NK-92 (cell line): ENCODE results near the gene SHB.

ENCODE experiments used
- DNase-seq: peaks from one replicate; lab custom pipeline; 2025; ENCODE audit not compliant: unreplicated experiment; lab: John Stamatoyannopoulos, UW

Gene SHB

DNA sequence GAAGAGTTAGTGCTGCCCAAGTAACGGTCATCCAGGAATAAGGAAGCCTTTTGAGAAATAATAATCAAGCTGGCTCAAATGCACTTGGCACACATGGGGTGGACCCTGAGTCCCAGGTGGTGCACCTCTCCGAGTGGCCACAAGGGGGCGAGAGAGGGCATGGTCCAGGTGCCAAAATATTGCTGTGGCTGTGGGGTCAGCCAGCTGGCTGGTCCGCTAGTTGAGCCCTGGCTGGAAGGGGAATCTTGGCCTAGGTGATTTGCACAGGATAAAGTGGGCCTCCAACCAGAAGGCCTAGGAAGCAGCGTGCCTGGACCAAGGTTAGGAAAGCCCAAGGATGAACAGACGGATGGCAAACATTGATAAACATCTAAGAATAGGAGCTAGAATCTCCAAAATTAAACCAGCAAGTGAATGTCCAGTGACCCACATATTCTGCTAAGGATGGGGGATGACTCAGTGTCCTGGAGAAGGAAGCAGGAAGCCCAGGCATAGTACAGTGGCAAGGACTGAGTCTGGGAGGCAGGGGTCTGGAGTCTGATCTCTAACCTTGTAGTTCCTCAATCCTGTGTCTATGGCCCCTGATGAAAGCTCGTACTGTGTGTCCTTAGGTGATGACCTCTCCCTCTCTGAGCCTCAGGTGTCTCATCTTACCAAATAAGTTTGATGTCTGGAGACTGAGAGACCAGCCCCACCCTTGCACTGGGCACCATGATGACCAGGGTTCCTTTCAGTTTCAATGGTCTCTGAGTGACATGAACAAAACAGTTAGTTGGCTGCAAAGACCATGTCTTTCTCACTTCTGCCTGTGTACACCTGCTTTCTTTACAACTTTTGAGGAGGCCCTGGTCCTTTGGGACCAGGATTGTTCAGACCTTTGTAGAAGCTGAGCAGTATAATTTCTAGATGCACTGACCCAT lies 19.2 kb upstream of the SHB start:
- no peak for DNase-seq

DNA sequence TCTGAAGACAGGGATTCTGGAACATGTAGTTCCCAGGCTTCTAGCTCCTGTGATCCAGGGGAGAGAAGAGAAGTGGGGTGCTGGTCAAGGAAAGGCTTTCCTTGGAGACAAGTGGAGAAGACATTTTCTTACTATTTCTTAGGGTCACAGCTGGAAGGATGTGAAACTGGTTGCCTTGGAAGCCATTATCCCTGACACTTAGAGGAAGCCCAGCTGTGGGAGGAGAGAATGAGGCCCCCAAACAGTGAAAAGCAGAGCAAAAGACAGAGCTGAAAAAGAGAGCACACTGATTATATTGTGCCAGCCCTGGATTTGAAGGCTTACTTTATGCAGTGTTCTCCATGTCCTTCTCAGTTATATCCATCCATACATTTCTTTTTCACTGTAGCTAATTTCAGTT lies 17.5 kb upstream of the SHB start:
- no peak for DNase-seq

DNA sequence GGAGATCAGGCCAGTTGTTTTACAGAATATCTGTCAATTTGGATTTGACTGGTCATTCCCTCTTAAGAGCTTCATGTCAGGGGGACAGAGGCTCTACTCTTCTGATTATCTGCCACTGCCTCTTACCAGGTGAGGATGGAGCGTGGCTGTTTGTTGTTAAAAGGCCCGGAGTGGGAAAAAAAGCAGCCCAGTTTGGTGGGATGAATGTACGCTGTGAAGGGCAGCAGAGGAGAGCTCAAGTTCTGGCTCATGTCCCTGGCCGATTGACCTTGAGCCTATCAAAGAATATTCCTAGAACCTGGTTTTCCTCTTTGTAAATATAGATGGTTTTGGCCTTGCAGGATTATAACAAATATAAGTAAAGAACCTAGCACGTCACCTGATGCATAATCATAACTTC lies 16.3 kb upstream of the SHB start:
- no peak for DNase-seq

DNA sequence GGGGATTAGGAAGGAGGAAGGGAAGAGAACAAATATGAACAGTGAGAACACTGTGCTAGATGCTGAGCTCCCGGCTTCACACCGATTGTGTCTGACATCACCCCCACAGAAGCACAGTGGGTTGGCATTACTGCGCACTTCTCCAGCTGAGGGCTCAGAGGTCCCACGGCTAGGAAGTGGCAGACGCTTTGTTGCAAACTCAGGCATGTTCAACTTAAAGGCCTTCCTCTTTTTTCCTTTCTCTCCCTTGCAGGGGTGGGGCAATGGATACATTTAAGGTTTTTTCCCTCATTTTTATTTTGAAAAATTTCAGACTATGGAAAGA lies 15.5 kb upstream of the SHB start:
- no peak for DNase-seq

DNA sequence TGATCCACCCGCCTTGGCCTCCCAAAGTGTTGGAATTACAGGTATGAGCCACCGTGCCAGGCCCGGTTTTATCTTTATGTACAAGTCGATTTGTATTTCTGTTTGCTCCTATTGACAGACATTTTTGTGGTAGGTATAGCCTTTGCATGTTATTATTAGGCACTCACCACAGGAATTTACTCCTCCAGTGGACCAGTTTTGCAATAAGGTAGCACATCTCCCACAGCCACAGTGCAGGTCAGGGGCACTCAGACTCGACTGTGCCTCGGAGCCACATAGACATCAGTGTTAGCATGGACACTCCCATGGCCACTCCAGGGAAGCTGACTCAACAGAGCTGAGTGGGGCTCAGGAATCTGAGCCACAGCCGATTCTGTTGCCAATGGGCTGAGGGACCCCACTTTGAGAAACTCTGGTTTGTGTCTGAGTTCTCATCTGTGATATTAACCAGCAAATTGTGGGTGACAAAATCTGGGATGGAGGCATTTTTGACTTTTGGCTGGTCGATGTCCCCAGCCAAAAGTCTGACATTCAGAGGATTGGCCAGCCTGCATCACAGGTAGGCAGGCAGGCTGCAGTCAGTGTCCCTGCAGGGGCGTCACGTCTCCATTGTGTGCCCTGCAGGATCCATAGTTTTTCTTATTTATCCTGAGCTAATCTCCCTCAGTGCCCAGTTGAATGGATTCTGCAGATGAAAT lies 15.0 kb upstream of the SHB start:
- no peak for DNase-seq

DNA sequence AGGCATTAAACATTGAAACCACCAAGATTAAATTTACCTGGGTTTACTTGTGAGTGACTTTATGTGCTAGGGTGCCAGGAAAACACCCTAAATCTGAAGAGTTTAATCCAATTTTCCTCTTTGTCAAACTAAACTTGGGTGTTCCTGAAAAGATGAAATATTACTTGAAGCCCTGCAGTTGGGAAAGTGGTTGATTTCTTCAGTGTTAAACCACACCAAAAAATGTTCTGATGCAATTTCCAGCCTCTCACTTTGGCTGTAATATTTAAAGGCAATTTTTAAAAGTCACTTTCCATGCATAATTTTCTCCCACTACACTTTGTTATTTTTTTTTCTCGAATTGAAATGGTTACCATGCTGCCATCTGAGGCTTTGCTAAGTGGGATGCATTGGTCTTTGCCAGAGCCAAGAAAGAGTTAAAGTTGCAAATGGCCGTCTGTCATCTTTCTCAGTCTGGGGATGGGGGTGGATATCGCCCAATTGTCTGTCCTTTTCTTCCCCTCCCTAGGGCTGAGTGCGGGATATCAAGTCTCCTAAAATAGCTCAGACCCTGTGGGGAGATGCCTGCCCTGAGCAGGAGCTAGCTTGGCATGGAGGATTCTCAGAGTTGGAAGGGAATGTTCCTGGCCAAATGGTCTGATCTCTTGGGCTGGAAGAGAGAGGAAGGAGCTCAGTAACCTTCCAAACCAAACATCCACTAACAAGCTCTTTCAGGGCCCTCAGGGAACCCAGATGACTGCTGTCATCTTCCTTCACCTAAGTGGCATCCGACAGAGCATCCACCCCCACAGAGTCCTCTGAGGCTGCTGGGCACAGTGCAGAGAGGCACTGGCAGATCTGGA lies 13.6 kb upstream of the SHB start:
- no peak for DNase-seq

DNA sequence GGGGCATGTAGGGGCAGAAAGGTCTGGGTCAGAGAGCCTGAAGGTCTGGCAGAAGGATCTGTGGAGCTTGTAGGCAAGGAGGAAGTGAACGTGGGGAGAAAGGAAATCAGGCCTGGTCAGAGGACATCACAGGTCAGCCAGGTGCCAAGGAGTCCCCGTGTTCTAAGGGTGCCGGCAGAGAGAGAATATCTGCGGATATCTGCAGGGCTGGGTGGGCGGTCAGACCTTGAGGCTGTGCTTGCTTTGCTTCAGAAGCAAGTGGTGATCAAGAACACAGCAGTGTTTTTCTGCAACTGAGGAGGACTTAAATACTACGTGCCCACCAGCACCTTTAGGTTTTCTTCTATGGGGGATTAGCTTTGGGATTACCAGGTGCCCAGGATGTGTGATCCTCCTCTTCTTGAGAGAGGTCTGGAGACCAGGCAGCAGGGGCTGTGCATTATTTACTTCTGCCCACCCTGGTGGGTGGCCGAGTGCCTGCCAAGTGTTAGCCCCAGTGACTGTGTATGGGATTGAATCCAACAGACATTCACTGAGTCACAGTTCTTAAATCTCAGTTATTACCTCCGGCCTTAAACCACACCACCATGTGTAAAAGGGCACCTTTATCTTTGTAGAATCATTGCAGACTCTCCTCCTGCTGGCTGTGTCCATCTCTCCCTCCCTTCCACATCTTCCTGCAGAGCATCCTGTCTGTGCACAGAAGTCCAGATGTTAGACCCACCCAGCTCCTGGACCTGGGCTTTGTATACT lies 12.5 kb upstream of the SHB start:
- no peak for DNase-seq

DNA sequence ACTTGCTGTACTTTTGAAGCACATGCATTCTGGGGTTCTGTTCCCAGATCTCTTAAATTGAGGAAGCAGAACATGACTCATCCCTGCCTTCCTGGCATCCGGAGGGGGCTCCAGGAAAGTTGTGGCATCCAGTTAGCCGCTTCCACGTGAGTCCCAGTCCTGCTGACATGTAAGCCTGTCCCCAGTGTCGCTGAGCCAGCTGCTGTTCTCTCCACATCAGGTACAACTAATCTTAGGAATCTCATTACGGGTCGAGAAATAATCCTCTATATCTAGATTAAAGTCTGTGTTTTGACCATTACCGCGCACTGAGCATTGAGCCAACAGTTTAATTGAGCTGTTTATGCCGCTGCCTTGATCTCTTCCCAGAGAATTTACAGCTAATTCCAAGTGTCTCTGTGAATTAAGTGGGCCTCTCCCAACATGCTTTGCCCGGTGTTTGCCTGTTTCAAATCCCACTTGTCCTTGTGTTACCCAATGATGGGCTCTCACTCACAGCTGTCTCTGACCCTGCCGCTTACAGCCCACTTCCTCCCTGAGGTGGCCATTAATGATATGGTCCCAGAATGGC lies 10.5 kb upstream of the SHB start:
- no peak for DNase-seq

DNA sequence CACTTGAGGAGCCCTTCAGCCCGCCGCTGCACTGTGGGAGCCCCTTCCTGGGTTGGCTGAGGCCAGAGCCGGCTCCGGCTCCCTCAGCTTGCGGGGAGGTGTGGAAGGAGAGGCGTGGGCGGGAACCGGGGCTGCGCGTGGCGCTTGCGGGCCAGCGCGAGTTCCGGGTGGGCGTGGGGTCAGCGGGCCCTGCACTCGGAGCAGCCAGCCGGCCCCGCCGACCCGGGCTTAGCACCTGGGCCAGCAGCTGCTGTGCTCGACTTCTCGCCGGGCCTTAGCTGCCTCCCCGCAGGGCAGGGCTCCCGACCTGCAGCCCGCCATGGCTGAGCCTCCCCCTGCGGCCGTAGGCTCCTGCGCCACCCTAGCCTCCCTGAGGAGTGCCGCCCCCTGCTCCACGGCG lies 6.2 kb upstream of the SHB start:
- no peak for DNase-seq

DNA sequence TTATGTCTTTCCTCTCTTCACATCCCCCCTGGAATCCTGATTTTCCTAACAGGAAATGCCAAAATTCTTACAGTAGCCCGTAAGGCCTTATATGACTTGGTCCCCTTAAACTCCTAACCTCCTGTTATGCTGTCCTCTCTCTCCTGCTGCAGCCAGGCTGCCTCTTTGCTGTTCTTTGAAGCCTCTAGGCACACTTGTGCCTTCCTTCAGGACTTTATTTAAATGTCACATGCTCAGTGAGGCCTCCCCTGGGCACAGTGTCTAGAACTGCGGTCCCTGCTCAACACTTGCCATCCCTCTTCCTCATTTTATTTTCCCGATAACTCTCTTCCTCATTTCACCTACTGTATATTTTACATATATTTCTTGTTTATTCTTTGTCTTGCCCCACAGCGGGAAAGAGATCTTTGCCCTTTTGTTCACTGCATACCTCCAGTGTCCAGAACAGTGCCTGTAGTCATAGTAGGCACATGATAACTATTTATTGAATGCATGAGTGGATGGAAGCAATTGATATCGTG lies 5.5 kb upstream of the SHB start:
- no peak for DNase-seq

DNA sequence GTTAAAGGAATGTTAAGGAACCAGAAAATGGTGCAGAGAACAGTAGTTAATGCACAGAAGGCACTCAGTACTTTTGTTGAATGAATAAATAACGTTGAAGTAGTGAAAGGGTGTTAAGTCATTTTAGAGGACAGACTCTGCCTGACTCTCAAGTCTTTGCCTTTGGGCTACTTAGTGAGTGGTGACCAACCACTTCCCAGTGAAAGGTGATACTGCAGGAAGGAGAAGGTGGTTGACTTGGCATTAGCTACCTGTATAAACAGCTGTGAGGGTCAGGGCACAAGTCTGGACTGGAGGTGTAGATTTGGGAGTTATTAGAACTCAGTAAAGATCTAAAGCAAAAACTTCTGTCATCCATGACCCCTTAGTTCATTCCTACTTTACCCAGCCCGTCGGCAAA lies 4.9 kb upstream of the SHB start:
- no peak for DNase-seq

DNA sequence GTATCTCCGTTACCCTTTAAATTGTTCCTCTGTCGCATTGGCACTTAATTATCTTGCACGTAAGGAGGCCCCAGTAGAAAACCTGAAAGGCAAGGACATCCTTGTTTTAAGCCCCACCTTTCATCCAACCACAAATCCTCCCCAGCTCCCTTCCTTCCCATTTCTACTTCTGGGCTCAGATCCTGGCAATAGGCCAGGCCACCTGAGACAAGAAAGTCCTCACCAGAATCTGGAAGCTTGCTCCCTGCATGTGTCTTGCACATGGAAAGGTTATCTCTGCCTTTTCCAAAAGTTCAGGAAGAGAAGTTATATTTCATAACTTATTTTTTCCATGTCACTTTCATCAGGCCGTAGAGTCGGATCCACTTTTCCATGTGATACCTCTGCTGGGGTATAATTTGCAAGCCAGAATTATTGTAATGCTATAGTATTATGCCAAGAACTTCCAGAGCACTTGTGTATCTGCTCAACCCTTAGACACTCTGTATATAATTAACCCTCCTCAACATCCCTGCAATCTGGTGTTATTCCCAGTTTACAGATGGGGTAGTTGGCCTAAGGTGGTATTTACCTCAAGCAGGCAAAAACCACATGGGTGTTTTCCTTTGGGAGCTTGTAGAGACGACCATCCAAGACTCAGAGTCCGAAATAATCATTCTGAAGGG lies 2.6 kb upstream of the SHB start:
- DNase-seq = no peak

DNA sequence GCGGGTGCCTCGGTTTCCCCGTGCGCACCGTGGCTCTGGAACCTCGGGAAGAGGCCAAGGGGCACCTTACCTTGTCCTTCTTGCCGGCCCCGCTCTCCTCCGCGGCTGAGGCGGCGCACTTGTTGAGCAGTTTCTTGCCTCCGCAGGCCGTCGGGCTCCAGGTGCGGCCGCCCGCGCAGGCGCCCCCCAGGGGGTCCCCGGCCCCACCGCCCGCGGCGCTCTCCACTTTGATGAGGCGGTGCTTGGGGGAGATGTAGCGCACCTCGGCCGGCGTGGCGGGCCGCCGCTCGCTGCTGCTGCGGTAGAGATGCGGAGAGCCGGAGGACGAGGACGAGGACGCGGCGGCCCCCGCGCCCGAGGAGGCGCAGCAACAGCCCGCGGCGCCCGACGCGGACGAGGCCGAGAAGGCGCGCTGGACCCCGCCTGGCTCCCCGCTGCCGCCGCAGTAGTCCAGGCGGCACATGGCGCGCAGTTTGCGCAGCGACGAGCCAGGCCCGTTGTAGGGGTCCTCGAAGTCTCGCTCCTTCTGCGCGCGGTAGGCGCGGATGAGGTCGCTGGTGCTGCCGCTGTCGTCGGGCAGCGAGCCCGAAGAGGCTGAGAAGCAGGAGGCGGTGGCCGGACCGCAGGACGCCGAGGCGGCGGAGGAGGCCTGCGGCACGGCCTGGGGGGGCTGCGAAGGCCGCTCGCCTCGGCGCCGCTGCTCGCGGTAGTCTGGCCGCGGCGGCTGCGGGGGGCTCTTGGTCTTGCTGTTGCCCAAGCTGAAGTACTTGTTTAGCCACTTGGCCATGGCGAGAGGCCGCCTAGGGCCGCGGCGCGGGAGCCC lies 957 bp downstream of the SHB start:
- DNase-seq = no peak

DNA sequence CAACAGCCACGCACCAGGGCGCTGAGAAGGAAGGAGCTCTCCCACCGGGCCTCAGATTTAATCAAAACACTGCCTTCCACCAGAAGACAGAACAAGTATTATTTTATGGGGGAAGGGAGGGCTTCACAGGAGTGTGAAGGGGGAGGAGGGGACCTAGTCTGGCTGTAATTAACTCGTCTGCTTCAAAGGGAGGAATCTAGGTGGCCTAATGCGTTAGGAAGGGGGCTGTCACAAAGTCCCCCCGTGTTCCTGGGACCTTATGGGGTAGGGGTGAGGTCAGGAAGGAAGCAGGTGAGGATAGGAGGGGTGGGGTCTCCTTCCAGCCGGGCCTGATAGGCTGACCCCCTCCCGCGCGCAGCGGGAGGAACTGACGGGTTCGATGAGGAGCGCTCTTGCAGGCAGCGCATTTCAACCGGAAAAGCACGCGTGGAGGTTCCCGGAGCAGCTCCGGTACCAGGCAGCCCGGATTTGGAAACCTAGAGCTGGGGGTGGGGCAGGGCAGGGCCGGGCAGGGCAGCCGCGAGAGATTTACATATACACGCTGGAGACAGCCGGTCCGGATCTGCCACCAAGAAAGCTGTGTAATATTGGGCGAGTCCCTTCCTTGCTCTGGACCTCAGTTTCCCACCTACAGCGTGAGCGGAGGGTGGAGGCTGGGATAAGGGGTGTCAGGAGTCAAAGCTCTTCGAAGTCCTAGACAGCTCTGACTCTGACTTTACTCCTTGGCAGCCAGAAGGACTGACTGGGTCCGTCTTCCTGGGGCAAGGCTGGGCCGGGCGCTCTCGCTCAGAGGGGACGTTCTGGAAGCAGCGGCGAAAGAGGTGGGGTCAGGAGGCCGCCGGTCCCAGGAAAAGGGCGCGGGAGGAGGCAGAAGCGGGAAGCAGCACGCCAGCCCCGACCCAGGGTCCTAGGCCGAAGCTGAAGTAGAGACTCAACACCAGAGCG lies 1.8 kb downstream of the SHB start:
- no peak for DNase-seq

DNA sequence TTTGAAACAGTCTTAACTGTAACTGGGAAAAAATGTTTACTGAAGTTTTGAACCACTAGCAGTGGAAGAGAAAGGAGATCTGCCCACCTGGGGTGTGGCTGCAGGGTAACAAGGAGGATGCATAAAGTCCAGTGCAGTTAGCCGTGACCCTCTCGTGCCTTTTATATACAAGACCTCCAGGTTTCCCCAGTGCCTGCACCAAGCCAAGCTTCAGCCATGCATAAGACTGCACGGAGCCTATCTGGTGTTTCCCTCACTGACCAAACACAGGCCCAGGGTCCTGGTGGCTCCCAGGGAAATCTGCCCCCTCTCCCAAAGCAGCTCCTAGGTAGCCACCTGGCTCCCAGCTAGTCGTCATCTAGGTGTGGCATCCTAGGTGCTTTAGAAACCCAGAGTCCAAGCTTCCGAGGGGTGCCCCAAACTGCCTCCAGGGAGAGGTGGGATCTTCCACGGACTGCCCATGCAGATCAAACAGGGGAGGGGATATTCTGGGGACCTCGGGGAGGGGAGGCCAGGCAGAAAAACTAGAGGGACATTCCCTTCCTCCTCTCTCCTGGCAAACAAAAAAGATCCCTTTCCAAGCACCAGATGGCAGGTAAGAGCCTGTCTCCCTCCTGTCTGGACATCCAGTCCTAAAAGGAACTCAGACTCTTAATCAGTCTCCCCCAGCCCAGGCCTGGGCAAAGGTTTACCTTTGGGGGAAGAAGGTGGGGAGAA lies 2.7 kb downstream of the SHB start:
- DNase-seq = no peak

DNA sequence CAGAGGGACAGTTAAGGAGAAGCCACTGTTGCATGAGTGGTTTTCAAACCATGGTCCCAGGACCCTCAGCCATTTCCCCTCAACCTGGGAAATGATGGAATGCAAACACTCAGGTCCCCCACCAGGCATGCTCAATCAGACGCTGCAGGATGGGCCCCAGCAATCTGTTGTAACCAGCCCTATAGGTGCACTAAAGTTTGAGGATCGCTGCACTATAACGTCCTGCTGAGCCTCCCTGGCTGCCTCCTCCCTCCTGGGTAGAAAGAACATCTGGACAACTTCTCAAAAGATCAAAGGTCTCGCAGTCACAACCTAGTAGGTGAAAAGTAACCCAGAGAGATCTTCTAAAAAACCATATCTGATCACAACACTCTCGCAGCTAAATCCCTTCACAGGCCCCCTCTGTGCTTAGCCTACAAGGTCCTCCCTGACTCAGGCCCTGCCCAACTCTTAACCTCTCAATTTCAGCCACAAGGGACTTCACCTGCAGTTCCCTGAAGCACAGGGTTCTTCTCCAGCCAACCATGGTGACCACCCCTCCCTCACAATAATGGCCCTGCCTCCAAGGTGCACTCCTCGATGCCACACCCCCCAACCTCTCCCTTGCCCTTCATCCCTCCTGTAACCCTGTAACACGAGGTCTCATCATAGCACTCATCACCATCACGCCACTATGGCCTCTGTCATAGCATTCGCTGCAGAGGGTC lies 3.5 kb downstream of the SHB start:
- DNase-seq = no peak
